ENCODE data around the gene RASD2. TPM values are rescaled to one million over a fixed set of nuclear protein-coding genes. Genes with fewer than 3 reads are reported as not detected.
A peak's percentile ranks its signal among the peaks of the same experiment; 100 is the strongest.

RASD2 gene
- total RNA-seq, 1 experiment from 2014 or later = 2.4 TPM

DNA sequence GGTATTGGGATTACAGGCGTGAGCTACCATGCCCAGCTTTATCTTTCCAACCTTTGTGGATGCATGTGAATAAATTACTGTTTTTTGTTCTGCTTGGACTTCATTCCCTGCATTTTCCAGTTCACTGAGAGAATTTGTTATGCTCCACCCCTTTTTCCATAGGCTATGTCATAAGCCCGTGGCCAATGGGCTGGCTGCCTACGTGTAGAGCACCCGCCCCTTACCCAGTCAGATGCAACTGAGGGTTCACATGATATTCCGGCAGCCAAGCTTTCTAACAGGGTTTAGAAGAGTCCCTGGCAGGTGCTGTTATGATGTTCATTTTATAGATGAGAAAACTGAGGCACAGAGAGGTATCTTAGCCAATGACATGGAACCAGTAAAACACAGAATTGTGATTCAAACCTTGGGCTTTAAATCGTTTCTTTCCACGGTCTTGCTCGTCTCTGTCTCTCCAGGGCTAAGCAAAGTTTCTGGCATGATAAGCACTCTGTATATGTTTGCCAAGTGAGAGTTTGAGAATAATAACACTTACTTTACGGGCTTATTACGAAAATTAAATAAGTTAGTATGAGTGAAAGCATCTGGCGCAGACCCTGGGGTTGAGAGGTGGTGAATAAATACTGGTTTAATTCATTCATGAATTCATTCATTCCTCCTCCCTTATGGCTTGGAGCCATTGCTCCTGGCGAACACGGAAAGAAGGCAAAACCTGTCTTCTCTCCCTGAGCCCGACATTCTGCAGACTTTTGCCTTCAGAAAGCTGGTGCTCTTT is 42.4 kb upstream of the RASD2 start:
- no peak overlapping the region for H3K27ac ChIP-seq (ENCODE audit: low read depth, low read length)
- intact Hi-C loops (cut with micrococcal nuclease) = no loop called here
- ATAC-seq (peak; percentile 66), DNase-seq (ENCODE audit: low read depth, low spot score) (no peak)
- no peaks in the 10 kb centered on the region for H4K20me1 ChIP-seq (ENCODE audit: insufficient read depth)
- H3K36me3 ChIP-seq (ENCODE audit: control insufficient read depth in 1 of 2, insufficient read depth in 2 of 2, low read length in 2 of 2) = no peaks in the 10 kb centered on the region
- no peak overlapping the region for H3K4me3 ChIP-seq (replicated peaks in 1 of 2; ENCODE audit: low read depth in 1 of 2, low read length in 2 of 2)
- 0 out of 2 replicates have a peak, but pooled peaks cover 7% of the 10 kb centered on the region for H3K27me3 ChIP-seq (ENCODE audit: insufficient read depth, low read length)
- H3K4me1 ChIP-seq (ENCODE audit: control insufficient read depth in 1 of 2, insufficient read depth in 2 of 2, low read length in 2 of 2) = no peaks in the 10 kb centered on the region
- ChIA-PET CTCF (no interaction called here), RAD21 (ENCODE audit: low non-redundant PET in 1 of 2, low total read pairs in 2 of 2, uncharacterized antibody in 2 of 2, unreplicated experiment in 2 of 2) (no interaction called here), POLR2A (interaction anchor here (0.7 kb wide), 1 partner anchor 11 kb away, joined by 3 read pairs; no protein-coding TSS in a partner anchor)
- BruUV-seq (replicated peaks) = no TSS peak
- H3K79me2 ChIP-seq (ENCODE audit: insufficient read depth, low read length) = no peaks in the 10 kb centered on the region
- no peak overlapping the region for H3K9ac ChIP-seq (ENCODE audit: low read length)
- TF ChIP-seq POLR2AphosphoS5 (IDR thresholded peaks at IDR 0.05; ENCODE audit: low read depth, low read length) (no peak), EZH2phosphoT487 (IDR thresholded peaks at IDR 0.05; ENCODE audit: borderline replicate concordance) (no peak), CEBPB (IDR thresholded peaks at IDR 0.05; ENCODE audit: low read depth) (no peak), CBX3 (IDR thresholded peaks at IDR 0.05; ENCODE audit: low read depth) (no peak), EZH2 (IDR thresholded peaks at IDR 0.05) (no peak), TCF7L2 (IDR thresholded peaks at IDR 0.05; ENCODE audit: borderline replicate concordance, extremely low read depth, insufficient read depth, insufficient read length) (no peak), SP1 (IDR thresholded peaks at IDR 0.05; ENCODE audit: low read depth) (no peak), JUND (IDR thresholded peaks at IDR 0.05) (no peak), SRF (IDR thresholded peaks at IDR 0.05; ENCODE audit: low read depth) (no peak), ZFX (IDR thresholded peaks at IDR 0.05) (no peak), ZNF274 (IDR thresholded peaks at IDR 0.05; ENCODE audit: low read depth, low read length) (no peak), EGR1 (IDR thresholded peaks at IDR 0.05; ENCODE audit: low read depth) (no peak)
- TF ChIP-seq, protein P1, sequence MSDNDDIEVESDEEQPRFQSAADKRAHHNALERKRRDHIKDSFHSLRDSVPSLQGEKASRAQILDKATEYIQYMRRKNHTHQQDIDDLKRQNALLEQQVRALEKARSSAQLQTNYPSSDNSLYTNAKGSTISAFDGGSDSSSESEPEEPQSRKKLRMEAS (IDR thresholded peaks at IDR 0.05) = no peak
- H2AFZ ChIP-seq (ENCODE audit: low read depth, low read length, poor library complexity, severe bottlenecking) = no peak overlapping the region
- H3K9me2 ChIP-seq (ENCODE audit: insufficient read depth) = no peaks in the 10 kb centered on the region
- no peaks in the 10 kb centered on the region for H3K9me3 ChIP-seq (ENCODE audit: control insufficient read depth in 1 of 2, insufficient read depth in 1 of 2, low read depth in 1 of 2, low read length in 2 of 2)
- no peak overlapping the region for H3K4me2 ChIP-seq (ENCODE audit: low read length)

Measured in HCT116 (cell line).